Stimulated activated CD8-positive, alpha-beta memory T cell treated with anti-CD3 and anti-CD28 coated beads, Interleukin-4, amount 100 ng/mL, for 4 hours (primary cell): ENCODE results near the gene WNT4.

Experiments used
- DNase-seq, 2 donors: peaks; one replicate each; pipeline ENCODE4 v3.0.0-alpha.2; 2020; ENCODE audit warnings: low read depth in 2 of 2, low spot score in 1 of 2

Gene WNT4

DNA sequence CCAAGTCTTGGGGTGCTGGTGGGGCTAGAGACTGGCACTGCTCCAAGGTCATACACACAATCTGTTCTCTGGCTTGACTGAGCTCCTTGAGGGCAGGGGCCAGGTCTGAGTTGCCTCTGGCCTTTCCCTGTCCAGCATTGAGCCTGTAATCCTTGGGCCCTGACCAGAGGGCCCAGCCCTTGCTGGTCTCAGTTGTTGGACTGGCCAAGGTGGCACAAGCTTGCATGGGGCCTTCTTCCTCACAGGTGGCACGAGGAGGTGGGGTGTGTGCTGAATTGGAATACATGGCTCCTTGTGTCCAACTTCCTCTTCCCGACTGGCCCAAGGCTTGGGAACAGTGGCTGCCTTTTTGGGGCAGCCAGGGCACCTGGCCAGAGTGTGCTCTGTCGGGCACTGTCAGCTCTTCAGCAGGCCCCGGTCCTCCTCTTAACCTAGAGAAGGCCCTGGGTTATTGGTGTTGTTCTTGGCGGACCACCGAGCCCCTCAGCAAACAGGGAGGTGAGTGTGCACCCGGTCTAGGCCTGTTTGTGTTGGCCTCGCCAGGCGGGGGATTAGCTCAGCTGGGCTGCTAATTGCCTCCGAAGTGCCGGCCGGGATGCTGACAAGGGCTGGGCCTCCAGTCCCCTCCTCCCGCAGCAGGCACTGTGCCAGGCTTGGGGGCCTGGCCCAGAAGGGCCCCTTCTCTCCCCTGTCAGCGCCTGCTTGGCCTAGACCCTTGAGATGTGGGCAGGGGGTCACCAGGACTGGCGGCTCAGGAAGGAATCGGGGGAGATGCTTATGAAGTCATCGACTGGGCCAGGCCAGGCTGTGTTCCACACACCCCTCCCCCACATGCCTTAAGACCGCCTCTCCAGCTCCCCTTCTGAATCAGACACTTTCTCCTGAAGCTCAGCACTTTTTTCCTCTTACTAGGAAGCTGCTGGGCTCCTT, 28.5 kb downstream of the WNT4 start:
- no peak for DNase-seq

GRCh38 chr1:22112554-22112953, 30.3 kb downstream of the WNT4 start:
- no peak for DNase-seq

DNA sequence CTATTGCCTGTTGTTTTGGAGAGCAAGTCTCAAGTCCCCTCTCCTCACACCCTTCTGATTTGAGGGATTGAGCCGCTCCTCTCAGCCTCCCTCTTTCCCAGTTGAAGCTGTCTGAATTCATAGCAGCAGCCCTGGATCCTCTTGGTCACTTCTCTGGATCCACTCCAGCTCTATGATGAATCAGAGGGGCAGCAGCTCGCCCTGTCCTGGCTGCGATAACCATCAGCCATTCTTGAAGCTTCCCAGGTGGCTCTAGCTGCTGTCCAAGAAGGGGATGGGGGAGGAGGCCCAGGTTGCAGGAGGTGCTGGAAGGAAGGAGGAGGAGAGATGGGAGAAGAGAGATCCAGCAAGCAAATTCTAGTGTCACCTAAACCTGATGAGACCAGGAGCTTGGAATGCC, 31.3 kb downstream of the WNT4 start:
- no peak for DNase-seq

DNA sequence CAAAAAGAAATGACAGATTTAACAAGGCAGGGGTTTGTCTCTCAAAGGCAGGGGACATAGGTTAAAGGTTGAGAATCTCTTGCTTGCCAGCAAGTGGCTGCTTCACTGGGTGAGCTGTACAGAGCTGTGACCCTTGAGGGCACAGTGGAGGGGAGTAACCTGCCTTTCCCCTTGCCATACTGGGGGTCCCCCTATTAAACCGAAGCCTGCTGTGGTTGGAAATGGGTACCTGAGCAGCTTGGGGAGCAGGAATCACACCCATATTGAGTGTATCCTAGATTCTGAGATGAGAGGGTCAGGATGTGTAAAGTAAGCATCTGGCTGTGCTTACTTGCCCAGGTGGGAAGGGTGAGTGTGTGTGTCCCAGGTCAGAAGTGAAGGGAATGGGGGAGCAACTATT, 31.8 kb downstream of the WNT4 start:
- DNase-seq, result no peak

DNA sequence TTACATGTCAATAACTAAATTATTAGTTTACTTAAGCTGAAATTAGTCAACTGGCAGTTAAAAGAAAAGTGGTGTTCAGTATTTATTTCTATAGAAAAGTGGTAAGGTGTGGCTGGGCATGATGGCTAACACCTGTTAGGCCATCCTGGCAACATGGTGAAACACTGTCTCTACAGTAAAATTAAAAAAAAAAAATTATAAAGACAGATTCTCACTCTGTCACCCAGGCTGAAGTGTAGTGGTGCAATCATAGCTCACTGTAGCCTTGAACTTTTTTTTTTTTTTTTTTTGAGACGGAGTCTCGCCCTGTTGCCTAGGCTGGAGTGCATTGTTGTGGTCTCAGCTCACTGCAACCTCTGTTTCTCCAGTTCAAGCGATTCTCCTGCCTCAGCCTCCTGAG, 32.9 kb downstream of the WNT4 start:
- DNase-seq, result no peak

- no peak for DNase-seq
Observed at GRCh38 chr1:22108339-22109105, 34.4 kb downstream of the WNT4 start.

- DNase-seq, result no peak
Observed at GRCh38 chr1:22107126-22107525, 35.8 kb downstream of the WNT4 start.

- DNase-seq, result no peak
Observed at GRCh38 chr1:22105611-22106207, 37.2 kb downstream of the WNT4 start.

DNA sequence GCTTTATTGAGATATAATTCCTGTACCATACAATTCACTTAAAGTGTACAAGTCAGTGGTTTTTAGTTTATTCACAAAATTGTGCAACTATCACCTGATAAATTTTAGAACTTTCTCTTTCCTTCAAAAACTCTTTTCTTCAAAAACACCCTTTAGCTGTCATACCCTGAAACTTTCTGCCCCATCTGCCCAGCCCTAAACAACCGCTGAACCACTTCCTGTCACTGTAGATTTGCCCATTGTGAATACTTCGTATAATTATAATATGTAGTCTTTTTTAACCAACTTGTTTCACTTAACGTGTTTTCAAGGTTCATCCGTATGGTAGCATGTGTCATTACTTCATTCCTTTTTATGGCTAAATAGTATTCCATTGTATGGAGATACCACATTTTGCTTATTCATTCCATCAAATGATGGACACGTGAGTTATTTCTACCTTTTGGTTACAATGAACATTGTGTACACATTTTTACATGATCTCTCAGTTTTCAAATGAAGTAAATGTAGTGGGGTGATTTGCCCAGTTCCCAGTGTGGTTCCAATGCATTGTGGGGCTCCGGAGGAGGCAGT, 37.9 kb downstream of the WNT4 start:
- peak in 1 of 2 donors; percentile 12 for DNase-seq

GRCh38 chr1:22104094-22104493, 38.8 kb downstream of the WNT4 start:
- DNase-seq, result no peak

- DNase-seq, result no peak
Observed at GRCh38 chr1:22102746-22103145, 40.2 kb downstream of the WNT4 start.

GRCh38 chr1:22101995-22102394, 40.9 kb downstream of the WNT4 start:
- DNase-seq, result no peak

DNA sequence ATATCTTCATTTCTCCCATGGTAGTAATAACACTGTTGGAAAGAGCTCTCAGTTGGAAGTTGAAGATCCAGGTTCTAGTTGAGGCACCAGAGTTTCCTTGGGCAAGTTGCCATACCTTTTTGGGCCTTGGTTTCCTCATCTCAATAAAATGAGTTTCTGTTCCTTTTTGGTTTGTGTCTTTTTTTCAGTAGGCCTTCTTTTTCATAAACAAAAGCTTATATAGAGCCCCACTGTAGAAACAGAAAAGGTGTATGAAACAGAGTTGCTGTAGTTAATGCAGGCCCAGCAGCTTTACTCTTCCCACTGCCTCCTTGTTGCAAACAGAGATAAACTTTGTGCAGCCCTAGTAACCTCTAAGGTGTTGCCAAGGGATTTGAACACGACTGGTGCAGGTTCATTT, 41.7 kb downstream of the WNT4 start:
- DNase-seq, result no peak

- DNase-seq, result no peak
Observed at GRCh38 chr1:22100168-22100567, 42.7 kb downstream of the WNT4 start.

DNA sequence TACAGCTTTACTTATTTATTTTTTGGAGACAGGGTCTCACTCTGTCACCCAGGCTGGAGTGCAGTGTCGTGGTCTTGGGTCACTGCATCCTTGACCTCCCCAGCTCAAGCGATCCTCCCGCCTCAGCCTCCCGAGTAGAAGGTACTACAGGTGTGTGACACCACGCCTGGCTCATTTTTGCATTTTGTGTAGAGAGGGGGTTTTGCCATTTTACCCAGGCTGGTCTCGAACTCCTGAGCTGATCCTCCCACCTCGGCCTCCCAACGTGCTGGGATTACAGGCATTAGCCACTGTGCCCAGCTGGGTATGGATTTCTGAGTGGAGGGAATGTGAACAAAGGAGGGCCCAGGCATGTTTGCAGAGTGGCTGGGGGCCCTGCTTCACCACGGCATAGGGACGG, 44.1 kb downstream of the WNT4 start:
- no peak for DNase-seq

DNA sequence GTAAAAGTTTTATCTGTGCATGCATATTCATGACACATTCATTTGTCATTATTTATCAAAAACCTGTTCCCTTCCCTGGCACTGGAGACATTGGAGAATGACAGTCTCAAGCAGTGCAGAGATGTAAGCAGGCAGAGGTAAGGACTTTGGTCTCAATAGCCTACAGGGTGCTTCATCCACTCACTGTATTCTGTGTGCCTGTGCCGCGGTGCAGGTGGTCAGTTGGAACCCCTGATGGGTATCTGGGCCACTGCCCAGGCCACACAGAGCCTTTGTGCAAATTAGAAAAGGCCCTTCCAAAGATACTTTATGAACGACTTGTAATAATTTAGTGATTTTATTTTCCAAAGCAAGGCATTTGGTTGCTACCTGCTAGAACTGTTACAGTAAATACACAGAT, 46.4 kb downstream of the WNT4 start:
- no peak for DNase-seq

GRCh38 chr1:22096036-22096435, 46.9 kb downstream of the WNT4 start:
- DNase-seq, result no peak

DNA sequence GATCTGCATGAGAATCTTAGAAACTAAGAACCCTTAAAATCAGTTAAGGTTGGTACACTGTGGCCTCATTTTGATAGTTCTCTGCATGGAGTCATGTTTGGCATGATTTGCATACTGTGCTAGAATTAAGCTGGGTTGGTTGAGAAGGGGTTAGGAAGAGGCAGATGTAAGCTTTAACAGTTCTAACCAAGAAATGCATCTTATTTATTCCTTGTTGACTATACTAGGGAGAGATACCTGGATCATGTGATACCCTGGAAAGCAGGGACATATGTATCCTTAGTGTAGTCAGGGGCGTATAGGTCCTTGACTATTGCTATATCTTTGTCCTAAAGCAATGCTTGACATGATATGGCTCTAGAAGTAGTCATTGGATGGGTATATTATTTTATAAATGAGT, 49.4 kb downstream of the WNT4 start:
- no peak for DNase-seq

GRCh38 chr1:22092026-22092768, 50.7 kb downstream of the WNT4 start:
- peak in 1 of 2 donors; percentile 20 for DNase-seq

DNA sequence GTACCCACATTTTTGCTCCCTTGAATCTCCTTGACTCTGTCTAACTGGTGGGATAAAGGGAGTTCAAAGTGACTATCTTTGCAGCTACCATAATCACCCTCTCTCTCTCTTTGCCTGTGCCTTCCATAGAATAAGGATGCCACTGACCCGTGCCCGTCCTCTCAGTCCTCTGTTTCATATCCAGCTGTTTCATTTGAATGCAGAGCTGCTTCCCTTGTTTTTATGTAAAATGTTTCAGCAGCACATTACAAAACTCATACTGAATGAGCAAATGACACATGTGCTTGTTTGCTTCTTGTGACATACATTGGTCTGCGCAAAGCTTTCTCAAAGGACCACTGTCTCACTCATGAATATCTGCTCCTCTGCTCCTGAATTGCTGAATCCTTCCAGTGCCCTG, 52.0 kb downstream of the WNT4 start:
- DNase-seq, result no peak

DNA sequence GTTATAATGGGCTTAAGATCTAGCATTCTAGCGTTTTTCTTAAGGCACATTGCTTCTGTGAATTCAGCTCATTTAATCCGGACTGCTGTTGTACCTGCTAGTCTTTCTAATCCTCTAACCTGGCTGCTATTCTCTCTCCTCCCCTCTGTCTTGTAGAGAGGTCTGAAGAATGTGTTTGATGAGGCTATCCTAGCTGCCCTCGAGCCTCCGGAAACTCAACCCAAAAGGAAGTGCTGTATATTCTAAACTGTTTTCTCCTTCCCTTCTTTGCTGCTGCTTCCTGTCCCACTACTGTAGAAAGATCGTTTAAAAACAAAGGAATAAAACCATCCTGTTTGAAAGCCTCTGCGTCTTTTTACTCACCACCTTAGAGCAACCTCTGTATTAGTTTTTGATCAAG, 53.1 kb downstream of the WNT4 start:
- no peak for DNase-seq
